SKM-1 treated with dmso at 0.1 percent for 144 hours (cell line): Measurements from ENCODE around the gene BCLAF1.
"Not testable (repeated sequence)": the region's sequence is repeated elsewhere in the genome, so short reads cannot be mapped to it uniquely, and the experiment has no call there.

Experiments
- DNase-seq: peaks from one replicate; lab custom pipeline; 2025; ENCODE audit not compliant: unreplicated experiment; lab: John Stamatoyannopoulos, UW

Gene BCLAF1

DNA sequence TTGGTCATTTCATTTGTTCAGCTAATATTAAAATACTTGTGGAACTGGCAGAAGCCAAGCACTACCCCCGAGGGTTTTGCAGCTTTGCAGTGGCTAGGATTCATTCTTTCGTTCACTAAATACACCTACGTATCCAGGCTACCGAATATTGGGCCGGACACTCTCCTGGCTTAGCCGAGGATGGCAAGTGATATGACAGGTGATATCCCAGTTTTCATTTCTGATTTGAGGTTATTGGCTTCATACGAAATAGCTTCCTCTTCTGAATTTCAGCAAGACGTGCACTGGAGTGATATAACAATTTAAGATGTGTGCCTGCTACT is 39.0 kb downstream of the BCLAF1 start:
- DNase-seq: no peak

DNA sequence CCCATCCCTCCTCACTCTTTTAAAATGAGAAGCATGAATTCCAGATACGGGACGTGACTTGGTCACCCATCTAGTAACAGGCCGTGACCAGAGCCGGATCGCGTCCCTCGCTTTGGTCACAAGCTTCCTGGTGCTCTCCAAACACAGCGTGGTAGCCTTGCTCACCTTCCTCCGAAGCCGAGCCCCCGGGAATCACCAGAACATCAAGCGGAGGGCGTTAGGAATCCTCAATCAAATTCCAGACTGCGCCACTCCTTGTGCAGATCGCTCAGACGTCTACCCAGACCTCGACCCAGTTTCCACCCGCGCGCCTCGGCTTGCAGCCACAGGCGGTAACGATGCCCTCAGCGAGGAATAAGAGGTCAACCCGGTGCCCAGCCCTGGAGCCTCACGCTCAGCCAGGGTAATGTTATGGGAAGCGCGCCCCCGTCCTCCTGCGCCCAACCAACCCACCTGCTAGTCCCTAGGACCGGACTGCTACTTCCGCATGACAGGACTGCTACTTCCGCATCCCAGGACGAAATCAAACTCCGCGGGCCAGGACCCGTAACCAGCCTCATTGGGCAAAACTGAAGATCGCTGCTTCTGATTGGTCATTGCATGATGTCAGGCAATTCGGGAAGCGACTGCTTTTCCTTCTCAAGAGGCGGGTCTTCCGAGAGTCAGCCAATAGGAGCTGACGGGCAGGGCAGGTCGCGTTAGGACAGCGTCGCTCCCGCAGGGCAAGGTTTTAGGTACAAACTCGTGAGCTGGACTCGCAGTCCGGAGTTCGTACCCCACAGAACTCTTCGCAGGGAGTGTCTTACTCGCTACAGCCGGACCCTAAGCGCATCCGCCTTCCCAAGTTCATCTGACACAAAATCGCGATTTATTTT is 39.6 kb downstream of the BCLAF1 start, which contains the start of gene MTFR2:
Gene MTFR2, minus strand, starts transcription at position 501 of the 875 bp plus-strand sequence. CDS start 1,212 bp downstream, outside the sequence.
- DNase-seq: peak; percentile 97

DNA sequence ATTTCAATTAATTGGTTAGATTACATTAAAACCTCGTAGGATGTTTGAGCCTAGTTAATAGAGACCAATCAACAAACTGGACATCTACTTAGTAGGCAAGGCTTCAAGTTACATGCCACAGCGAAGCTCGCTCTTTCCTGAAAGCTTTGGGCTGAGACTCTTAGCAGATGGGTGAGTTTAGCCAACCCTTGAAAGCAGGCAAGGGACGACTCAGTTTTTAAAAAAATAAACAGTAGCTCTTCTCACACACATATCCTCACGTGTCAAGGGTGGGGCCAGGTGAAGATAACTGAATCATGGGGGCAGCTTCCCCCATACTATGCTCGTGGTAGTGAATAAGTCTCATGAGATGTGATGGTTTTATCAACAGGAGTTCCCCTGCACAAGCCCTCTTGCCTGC is 40.3 kb downstream of the BCLAF1 start:
- DNase-seq: no peak

- DNase-seq: no peak
Measured at GRCh38 chr6:136244061-136244616, 45.5 kb downstream of the BCLAF1 start.

GRCh38 chr6:136236466-136237293 is 53.0 kb downstream of the BCLAF1 start:
- DNase-seq: no peak

- no peak for DNase-seq
Measured at GRCh38 chr6:136235233-136235564, 54.4 kb downstream of the BCLAF1 start.

DNA sequence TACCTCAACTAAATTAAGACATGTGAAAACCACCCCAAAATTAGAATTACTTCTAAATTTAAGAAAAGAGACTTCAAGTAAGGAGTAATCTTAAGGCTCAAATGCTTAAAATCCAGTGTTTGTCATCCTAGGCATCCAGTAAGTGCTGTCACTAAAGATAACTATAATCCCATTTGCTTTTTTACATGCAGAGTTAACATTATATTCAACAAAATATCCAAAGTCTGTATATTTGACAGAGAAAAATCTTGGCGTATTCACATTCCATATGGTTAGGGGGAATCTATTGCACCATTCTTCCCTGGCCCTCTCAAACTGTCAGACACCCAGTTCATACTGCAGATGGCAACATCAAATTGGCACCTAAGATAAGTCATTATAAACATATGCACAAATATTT is 56.9 kb downstream of the BCLAF1 start:
- DNase-seq: no peak

- no peak for DNase-seq
Measured at GRCh38 chr6:136230219-136230853, 59.3 kb downstream of the BCLAF1 start.

DNA sequence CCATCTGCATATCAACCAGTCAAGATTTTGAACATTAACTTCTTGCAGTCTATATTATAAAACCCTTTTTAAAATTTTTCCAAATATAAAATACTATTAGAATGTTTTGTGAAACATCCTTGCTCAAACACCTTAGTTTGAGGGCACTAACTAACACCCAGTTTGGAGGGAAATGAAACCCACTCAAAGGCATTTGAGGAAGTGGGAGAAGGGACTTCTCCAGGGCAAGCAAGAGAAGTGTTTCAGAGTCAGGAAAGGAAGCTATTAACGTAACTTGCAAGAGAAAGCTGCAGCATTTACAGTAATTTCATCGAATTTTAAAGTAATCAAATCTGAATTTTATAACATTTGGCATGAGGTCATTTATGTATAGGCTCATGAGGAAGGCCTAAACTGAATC is 60.8 kb downstream of the BCLAF1 start:
- DNase-seq: peak; percentile 61

DNA sequence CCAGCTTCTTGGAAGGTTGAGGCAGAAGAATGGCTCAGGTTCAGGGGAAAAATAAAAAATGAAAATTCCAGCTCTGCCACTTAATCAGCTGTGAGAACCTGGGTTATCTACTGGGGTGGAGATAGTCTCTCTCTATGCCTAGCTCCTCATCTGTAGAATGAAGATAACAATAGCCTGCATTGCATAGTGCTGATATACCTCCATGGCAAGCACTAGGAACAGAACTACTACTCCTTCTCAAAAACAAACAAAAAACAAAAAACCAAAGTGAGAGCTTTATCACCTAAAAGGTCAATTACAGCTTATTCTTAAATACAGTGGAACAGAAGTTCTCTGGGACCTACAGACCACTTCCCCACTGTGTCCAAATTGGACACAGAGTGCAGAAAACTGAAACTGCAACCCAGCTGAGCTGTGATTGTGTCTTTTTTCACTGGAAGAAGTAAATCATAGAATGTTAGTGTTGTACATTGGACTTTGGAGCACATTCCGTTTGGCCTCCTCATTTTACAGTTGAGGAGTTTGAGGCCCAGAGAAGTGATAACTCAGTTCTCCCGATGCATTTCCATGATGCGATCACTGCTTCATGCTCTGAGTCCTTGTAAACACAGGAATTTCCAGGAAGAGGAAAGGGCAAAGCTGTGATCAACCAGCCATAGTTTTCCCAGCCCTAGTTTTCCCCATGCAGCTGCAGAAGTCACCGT is 62.8 kb downstream of the BCLAF1 start:
- DNase-seq: no peak

GRCh38 chr6:136226027-136226673 is 63.5 kb downstream of the BCLAF1 start:
- peak; percentile 66 for DNase-seq

DNA sequence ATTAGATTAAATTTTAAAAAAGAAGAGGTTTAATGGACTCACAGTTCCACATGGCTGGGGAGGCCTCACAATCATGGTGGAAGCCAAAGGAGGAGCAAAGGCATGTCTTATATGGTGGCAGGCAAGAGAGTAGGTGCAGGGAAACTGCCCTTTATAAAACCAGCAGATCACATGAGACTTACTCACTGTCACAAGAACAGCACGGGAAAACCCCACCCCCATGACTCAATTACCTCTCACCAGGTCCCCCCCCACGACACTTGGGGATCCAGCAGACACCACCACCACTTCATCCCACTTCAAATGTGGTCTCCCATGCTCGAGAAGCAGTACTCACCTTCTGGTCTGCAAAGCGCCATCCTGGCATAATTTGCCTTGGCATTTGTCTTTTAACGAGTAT is 64.2 kb downstream of the BCLAF1 start:
- no peak for DNase-seq

- DNase-seq: not testable (repeated sequence)
Measured at GRCh38 chr6:136224974-136225373, 64.7 kb downstream of the BCLAF1 start.

- DNase-seq: no peak
Measured at GRCh38 chr6:136216503-136217401, 72.9 kb downstream of the BCLAF1 start.

- no peak for DNase-seq
Measured at GRCh38 chr6:136213853-136214252, 75.8 kb downstream of the BCLAF1 start.

DNA sequence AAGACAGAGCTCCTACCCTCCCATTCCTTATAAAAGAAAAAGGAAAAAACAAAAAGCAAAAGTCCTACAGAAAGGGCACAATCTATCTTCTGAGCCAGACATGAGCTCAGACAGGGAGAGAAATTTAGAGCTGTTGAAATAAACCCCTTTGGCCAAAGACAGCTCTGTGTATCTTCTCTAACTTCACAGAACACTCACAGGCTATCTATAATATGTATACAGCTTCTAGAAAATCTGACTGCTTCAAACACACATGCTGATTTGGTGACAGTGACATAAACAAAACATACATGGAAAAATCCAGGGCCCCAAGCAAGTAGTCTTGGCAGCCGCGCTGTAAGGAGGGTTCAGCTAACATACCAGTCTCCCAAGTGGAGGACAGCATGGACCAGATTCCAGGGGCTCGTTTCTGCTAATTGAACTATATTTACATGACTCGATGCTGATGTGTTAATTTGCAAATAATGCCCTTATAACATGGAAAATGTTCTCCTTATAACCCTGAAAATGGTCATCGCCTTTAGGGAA is 76.6 kb downstream of the BCLAF1 start:
- DNase-seq: no peak

- DNase-seq: no peak
Measured at GRCh38 chr6:136212608-136213007, 77.0 kb downstream of the BCLAF1 start.

DNA sequence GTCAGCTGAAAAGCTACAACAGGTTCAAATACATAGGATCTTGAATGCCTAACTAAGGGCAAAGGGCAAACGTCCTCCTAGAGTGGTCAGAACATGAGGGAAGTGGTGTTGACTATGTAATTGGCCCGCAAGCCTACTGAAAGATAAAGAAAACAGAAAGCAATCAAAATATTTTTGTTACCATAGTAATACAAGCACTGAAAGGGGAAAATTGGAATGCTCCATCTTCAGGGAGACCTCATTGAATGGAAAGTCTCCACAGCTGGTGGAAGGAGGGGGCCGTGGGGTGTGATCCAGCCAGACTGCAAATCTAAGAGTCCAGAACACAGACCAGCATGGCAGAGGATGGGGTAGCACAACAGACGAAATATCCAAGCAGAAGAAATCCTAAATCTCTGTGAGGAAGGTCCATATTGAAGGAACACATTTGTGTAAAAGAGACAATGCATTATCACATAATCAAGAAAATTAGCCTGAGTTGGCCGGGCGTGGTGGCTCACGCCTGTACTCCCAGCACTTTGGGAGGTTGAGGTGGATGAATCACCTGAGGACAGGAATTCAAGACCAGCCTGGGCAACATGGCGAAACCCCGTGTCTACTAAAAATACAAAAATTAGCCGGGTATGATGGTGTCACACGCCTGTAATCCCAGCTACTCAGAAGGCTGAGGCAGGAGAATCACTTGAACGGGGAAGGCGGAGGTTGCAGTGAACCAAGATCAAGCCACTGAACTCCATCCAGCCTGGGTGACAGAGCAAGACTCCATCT is 79.1 kb downstream of the BCLAF1 start:
- no peak for DNase-seq
